ENCODE measurements around the gene AGMAT.

AGMAT gene

DNA sequence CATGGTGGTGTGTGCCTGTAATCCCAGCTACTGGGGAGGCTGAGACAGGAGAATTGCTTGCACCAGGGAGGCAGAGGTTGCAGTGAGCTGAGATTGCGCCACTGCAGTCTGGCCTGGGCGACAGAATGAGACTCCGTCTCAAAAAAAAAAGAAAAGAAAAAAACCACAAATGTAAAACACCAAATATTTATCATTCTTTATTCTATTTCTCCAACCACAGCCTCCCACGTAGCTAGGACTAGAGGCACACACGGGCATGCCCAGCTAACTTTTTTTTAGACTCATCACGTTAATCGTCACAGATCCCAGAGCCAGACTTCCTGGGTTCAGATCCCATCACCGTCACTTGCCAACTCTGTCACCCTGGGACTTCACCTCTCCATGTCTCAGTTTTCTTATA lies 44.7 kb downstream of the AGMAT start:
- peaks cover 72% of the 10 kb centered on the region for H3K36me3 ChIP-seq (ENCODE audit: insufficient read depth, low read length)

DNA sequence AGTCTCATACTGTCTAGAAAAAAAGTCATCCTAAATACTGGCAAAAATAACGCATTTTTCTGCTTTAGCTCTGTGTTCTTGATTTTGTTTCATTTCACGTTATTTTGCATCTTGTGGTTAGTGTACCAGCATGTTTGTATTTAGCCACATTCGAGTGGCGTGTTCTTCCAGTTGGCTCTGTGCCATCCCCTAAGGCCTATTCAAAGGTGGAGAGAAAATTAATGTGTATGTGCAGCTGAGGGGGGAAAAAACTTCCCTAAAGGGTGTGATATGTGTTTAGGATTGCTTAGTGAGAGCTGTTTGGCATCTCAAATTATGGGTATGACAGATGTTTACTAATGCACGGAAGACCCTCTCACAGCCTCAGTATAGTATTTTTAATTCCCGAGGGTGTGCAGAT lies 46.1 kb downstream of the AGMAT start:
- no peaks in the 10 kb centered on the region for H3K9me3 ChIP-seq (ENCODE audit: low read length)
- peaks cover 63% of the 10 kb centered on the region for H3K36me3 ChIP-seq (ENCODE audit: insufficient read depth, low read length)
- no peak overlapping the region for H3K4me3 ChIP-seq (ENCODE audit: low read length)
- H3K4me1 ChIP-seq (ENCODE audit: insufficient read depth, low read length), result no peaks in the 10 kb centered on the region
- H3K27me3 ChIP-seq (ENCODE audit: insufficient read depth, low read length), result no peaks in the 10 kb centered on the region
- H2AFZ ChIP-seq (ENCODE audit: low read depth, low read length), result no peak overlapping the region

More for the DNA sequence above, 44.7 kb downstream of the AGMAT start:
- Histone ChIP-seq H3K4me3 (ENCODE audit: low read length) (no peak overlapping the region), H3K27me3 (ENCODE audit: insufficient read depth, low read length) (no peaks in the 10 kb centered on the region), H2AFZ (ENCODE audit: low read depth, low read length) (no peak overlapping the region), H3K9me3 (ENCODE audit: low read length) (no peaks in the 10 kb centered on the region), H3K4me1 (ENCODE audit: insufficient read depth, low read length) (no peaks in the 10 kb centered on the region)

DNA sequence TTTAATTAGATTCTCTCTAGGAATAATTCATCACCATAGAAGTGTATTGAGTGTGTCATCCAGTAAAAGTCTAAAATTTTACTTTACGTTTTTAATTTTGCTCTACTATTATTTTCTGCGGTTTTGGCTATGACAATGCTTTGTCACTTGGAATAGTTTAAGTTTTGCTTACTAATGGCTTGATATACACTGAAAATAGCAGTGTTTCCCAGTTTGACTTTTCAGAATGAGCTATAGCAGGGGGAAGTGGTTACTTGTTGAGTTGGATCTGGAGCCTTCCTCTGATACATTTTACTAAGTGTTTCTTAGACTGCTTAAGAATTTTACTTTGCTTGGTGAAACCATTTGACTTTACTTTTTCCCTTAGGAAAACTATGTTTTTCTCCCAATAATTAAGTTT lies 53.2 kb downstream of the AGMAT start:
- Histone ChIP-seq H2AFZ (ENCODE audit: low read depth, low read length) (no peak overlapping the region), H3K36me3 (ENCODE audit: insufficient read depth, low read length) (peaks cover 23% of the 10 kb centered on the region), H3K4me1 (ENCODE audit: insufficient read depth, low read length) (peaks cover 7% of the 10 kb centered on the region), H3K4me3 (ENCODE audit: low read length) (no peak overlapping the region), H3K27me3 (ENCODE audit: insufficient read depth, low read length) (no peaks in the 10 kb centered on the region), H3K9me3 (ENCODE audit: low read length) (no peaks in the 10 kb centered on the region)

DNA sequence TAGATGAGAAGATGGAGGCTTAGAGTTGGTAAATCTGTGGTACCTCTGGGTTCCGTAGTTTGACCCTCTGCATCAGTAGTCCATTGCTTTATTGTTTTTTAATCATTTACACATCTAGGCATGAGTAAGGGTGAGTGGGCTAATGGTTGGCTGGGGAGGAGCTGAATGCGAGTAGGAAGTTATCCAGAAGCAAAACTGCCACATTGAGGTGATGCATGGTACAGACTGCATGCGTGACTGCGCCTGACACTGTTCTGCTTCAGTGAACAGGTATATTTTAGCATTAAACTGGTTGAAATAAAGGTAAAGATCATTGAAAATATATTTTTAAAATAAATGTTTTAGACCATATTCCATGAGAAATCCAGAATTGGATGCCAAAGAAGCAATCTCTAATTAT lies 53.8 kb downstream of the AGMAT start:
- Histone ChIP-seq H3K27me3 (ENCODE audit: insufficient read depth, low read length) (no peaks in the 10 kb centered on the region), H3K4me3 (ENCODE audit: low read length) (no peak overlapping the region), H2AFZ (ENCODE audit: low read depth, low read length) (no peak overlapping the region), H3K4me1 (ENCODE audit: insufficient read depth, low read length) (peaks cover 9% of the 10 kb centered on the region), H3K9me3 (ENCODE audit: low read length) (no peaks in the 10 kb centered on the region), H3K36me3 (ENCODE audit: insufficient read depth, low read length) (peaks cover 18% of the 10 kb centered on the region)

DNA sequence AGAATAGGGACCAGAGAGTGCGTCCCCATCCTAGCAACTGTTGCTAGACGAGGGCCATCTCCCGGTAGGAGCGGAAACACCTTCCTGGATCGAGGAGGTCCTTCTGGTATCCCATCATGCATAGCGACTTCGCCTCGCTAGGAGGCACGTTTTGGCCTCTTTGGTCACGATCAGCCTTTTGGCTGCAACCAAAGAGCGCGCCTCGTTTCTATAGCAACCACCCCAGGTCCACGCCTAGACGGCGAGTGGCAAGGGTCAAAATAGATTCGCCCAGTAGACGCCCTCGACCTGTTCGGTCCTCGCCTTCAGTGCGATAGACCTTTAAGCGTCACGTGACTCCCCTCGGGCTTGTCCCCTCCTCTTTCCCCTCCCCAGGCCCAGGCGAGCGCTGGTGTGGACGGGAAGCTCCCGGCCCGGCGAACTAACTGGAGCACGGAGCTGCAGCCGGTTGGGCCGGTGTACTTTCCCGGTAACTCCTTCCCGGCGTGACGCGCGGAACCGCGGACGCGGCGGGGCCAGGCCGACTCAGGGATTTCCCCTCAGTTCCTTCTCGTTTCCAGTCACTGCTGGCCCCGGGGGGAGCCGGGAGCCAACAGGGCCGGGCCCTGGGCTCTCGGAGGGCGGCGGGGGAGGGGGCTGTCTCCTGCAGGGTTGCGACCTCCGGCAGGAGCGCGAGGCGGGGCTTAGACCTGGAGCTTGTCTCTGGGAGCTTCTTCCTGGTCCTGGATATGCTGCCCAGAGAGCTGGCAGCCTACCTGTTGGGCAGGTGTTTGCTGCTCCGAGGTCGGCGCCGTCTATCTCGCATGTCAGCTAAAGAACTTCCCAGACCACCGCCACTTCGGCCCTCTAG lies 58.1 kb downstream of the AGMAT start, which contains the start of gene DNAJC16:
Gene DNAJC16 (plus strand): TSS at position 359 of the 850 bp plus-strand sequence. CDS start 2,258 bp downstream, outside the sequence.
- Histone ChIP-seq H3K4me1 (ENCODE audit: insufficient read depth, low read length) (peaks cover 26% of the 10 kb centered on the region), H3K9me3 (ENCODE audit: low read length) (no peaks in the 10 kb centered on the region), H3K36me3 (ENCODE audit: insufficient read depth, low read length) (peaks cover 8% of the 10 kb centered on the region), H2AFZ (ENCODE audit: low read depth, low read length) (peak within 1 kb of the TSS; percentile 42), H3K4me3 (ENCODE audit: low read length) (peak within 1 kb of the TSS; percentile 54), H3K27me3 (ENCODE audit: insufficient read depth, low read length) (no peaks in the 10 kb centered on the region)

DNA sequence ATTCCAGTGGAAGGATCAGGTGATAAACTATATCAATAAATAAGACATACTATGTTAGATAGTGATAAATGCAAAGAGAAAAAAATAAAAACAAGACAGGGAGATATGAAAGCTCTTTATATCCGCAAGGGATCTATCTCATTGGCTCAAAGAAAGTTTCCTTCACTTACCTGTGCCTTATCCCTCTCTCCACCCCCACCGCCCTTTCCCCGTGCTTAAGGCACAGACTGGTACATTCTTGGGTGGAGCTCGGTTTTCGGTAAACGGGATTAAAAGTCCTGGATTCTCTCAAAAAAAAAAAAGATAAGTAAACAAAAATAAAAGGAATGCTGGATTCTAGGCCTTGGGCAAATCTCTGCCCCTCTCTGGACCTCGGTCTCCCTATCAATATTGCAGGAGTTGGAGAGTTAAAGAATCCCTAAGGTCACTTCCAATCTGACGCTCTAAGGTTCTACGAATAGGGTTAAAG lies 58.8 kb downstream of the AGMAT start:
- Histone ChIP-seq H2AFZ (ENCODE audit: low read depth, low read length) (peak overlapping the region; percentile 42), H3K9me3 (ENCODE audit: low read length) (no peaks in the 10 kb centered on the region), H3K4me1 (ENCODE audit: insufficient read depth, low read length) (peaks cover 26% of the 10 kb centered on the region), H3K36me3 (ENCODE audit: insufficient read depth, low read length) (peaks cover 4% of the 10 kb centered on the region), H3K4me3 (ENCODE audit: low read length) (peak overlapping the region; percentile 54), H3K27me3 (ENCODE audit: insufficient read depth, low read length) (no peaks in the 10 kb centered on the region)

DNA sequence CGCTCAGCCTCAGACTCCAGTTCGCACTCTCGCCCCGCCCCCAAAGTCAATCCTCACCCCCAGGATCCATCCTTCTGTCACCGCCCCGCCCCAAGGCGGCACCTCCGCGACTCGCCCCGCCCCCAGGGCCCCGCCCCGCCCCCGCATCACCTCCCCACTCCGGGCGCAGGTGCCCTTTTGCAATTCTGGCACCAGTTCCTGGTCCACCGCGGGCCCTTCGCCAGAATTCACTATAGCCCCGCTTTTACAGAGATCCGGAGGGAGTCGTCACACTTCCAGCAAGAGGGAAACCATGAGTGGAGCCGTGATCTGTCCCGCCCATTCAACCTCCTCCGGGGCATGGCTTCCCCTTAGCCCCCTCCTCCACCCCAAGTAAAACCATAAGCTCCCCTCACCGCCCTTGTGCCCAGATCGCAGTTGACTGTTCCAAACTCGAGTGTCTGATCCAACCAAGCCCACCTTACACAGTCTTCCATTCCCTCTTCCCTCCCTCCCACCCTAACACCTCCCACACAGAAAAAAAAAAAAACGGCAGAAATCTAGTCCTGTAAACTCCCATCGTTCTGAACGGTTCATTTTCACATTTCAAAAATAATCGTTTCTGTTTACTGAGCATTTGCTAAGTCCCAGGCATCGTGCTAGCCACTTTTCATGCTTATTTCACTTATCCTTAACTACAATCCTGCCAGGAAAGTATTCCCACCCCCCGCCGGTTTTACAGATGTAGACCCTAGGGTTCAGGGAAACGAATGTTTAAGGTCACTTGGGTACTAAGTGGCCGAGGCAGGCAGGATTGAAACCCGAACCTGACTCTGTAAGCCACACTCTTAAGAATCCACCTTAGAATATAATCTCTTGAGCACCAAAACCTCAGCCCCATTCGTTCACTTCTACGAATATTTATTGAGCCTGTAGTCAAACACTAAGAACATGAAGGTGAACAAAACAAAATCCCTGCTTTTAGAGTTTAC lies 59.5 kb downstream of the AGMAT start:
- Histone ChIP-seq H3K4me3 (ENCODE audit: low read length) (peak overlapping the region; percentile 54), H3K4me1 (ENCODE audit: insufficient read depth, low read length) (peaks cover 26% of the 10 kb centered on the region), H3K36me3 (ENCODE audit: insufficient read depth, low read length) (no peaks in the 10 kb centered on the region), H3K9me3 (ENCODE audit: low read length) (no peaks in the 10 kb centered on the region), H2AFZ (ENCODE audit: low read depth, low read length) (peak overlapping the region; percentile 42), H3K27me3 (ENCODE audit: insufficient read depth, low read length) (no peaks in the 10 kb centered on the region)

DNA sequence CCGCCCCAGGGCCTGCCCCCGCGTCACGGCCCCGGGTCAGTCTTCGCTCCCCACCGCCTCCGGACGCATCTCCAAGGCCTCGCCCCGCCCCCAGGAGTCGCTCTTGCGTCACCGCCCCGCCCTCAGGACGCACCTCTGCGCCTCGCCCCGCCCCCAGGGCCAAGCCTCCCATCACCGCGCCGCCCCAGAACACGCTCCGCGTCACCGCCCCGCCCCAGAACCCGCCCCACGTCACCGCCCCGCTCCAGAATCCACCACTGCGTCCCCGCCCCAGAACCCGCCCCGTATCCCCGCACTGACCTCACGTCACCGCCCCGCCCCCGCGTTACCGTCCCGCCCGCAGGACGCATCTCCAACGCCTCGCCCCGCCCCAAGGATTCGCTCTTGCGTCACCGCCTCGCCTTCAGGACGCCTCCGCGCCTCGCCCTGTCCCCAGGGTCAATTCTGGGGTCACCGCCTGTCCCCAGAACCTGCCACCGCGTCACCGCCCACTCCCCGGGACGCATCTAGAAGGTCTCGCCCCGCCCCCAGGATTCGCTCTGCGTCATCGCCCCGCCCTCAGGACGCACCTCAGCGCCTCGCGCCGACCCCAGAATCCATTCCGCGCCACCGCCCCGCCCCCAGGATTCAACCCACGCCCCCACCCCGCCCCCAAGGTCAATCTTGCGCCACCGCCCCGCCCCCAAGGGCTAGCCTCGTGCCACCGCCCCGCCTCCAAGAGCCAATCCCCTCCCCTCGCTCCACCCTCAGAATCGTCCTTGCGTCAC lies 60.4 kb downstream of the AGMAT start:
- H2AFZ ChIP-seq (ENCODE audit: low read depth, low read length), result no peak overlapping the region
- H3K27me3 ChIP-seq (ENCODE audit: insufficient read depth, low read length), result no peaks in the 10 kb centered on the region
- no peaks in the 10 kb centered on the region for H3K9me3 ChIP-seq (ENCODE audit: low read length)
- H3K36me3 ChIP-seq (ENCODE audit: insufficient read depth, low read length), result no peaks in the 10 kb centered on the region
- peaks cover 26% of the 10 kb centered on the region for H3K4me1 ChIP-seq (ENCODE audit: insufficient read depth, low read length)
- peak overlapping the region; percentile 55 for H3K4me3 ChIP-seq (ENCODE audit: low read length)

DNA sequence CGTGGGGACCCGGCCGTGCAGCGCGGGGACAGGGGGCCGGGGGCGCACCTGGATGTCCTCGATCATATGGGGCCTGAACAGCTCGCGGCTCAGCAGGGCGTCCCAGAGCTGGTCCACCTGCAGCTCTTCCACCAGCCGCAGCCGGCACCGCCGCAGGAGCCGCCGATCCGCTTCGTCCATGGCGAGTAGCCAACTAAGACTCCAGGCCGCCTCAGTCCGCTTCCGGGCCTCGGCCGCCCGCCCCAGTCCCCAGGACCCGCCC lies 60.9 kb downstream of the AGMAT start, which contains the start of gene CASP9:
Gene CASP9 (minus strand): TSS at position 195 of the 262 bp plus-strand sequence. CDS start 15 bp downstream, at position 180.
- H3K27me3 ChIP-seq (ENCODE audit: insufficient read depth, low read length), result no peaks in the 10 kb centered on the region
- peak within 1 kb of the TSS; percentile 86 for H2AFZ ChIP-seq (ENCODE audit: low read depth, low read length)
- H3K4me1 ChIP-seq (ENCODE audit: insufficient read depth, low read length), result peaks cover 26% of the 10 kb centered on the region
- no peaks in the 10 kb centered on the region for H3K36me3 ChIP-seq (ENCODE audit: insufficient read depth, low read length)
- peak within 1 kb of the TSS; percentile 55 for H3K4me3 ChIP-seq (ENCODE audit: low read length)
- H3K9me3 ChIP-seq (ENCODE audit: low read length), result no peaks in the 10 kb centered on the region

DNA sequence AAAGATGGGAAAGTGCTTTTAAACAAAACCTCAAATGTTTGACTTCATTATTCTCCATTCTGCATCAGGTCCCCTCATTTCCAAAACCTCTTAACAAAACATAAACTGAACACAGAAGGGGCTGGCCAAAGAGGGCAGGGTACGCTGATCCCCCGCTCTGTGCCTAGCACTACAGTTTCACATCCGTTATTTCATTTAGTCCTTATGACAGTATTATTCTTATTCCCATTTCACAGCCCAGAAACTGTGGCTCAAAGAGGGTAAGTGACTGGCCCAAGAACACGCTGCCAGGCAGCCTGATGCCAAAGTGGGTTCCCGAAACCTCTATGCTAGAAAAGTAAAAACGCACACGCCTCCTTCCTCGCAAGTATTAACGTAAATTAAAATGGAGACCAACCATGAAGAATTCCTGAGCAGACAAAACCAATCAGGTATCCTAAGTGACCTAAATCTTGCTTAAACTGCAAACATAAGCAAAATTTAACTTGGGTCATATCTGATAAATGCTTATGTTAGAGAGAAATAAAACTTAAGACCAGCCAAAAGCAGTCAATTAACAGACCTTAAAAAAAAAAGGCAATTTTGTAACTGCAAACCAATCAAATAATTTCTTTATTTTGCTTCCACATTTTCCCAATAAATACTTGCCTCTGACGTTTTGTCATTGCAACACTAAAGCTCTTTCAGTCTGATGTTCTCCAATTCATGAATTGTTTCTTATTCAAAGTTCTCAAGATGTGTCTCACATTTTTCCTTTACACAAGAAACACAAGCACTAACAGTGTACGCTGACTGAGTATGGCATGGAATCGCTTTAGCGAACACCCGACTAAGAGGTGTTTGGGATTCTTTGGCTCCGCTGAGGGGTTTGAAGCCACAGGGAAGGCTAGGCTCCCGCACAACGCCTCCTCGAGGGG lies 61.5 kb downstream of the AGMAT start:
- Histone ChIP-seq H3K4me1 (ENCODE audit: insufficient read depth, low read length) (peaks cover 26% of the 10 kb centered on the region), H2AFZ (ENCODE audit: low read depth, low read length) (peak overlapping the region; percentile 86), H3K36me3 (ENCODE audit: insufficient read depth, low read length) (no peaks in the 10 kb centered on the region), H3K4me3 (ENCODE audit: low read length) (peak overlapping the region; percentile 55), H3K27me3 (ENCODE audit: insufficient read depth, low read length) (no peaks in the 10 kb centered on the region), H3K9me3 (ENCODE audit: low read length) (no peaks in the 10 kb centered on the region)

DNA sequence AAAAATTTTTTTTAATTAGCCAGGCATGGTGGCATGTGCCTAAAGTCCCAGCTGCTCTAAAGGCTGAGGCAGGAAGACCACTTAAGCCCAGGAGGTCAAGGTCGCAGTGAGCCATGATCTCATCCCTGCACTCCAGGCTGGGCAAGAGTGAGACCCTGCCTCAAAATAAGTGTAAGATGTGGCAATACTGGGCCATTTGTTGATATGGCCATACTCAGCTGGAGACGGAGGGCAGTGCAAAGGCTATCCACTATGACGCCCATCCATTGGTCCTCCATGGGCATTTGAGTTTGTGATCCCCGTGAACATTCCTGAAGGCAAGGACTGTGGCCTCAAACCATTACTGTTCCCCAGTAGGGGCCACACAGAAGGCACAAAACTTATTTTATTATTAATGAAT lies 62.3 kb downstream of the AGMAT start:
- H3K27me3 ChIP-seq (ENCODE audit: insufficient read depth, low read length), result no peaks in the 10 kb centered on the region
- peaks cover 1% of the 10 kb centered on the region for H3K36me3 ChIP-seq (ENCODE audit: insufficient read depth, low read length)
- no peaks in the 10 kb centered on the region for H3K9me3 ChIP-seq (ENCODE audit: low read length)
- peaks cover 23% of the 10 kb centered on the region for H3K4me1 ChIP-seq (ENCODE audit: insufficient read depth, low read length)
- no peak overlapping the region for H3K4me3 ChIP-seq (ENCODE audit: low read length)
- H2AFZ ChIP-seq (ENCODE audit: low read depth, low read length), result no peak overlapping the region

Measured in neuron (in vitro differentiated cells).